ENCODE results near the gene HOXC9. TPM values are rescaled to one million over a fixed set of nuclear protein-coding genes. Genes with fewer than 3 reads are reported as not detected.

The HOXC9 gene
- polyA plus RNA-seq, 1 of the 3 experiments (the other 2 are of a cell fraction), result 1.9 TPM

DNA sequence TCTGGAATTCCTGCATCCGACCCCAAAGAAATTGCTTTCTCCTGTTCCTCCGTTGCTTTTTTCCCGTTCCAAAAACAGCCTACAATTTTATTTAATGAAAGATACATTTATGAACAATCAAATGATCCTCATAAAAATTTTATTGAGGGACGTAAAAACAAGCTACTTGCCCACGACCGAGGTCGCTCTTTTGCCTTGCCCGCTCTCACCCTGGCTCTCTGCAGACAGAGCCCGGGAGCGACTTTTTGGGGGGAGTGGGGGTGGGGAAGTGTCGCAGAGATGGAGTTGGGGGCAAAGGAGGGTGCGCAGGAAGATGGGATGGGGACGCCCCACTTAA, 1.1 kb upstream of the HOXC9 start:
- H3K9ac ChIP-seq, result no peak overlapping the region
- no peaks in the 10 kb centered on the region for H3K36me3 ChIP-seq (replicated peaks in 1 of 2; ENCODE audit: control insufficient read depth in 1 of 2, insufficient read depth in 2 of 2, low read length in 1 of 2)
- POLR2A ChIA-PET, result interaction anchor here (0.5 to 1.8 kb wide), 2 partner anchors 15 to 209 kb away, joined by 3 to 5 read pairs; no protein-coding TSS in a partner anchor
- no peaks in the 10 kb centered on the region for H3K9me3 ChIP-seq
- H3K79me2 ChIP-seq (ENCODE audit: insufficient read depth), result no peaks in the 10 kb centered on the region
- H3K4me1 ChIP-seq (ENCODE audit: control insufficient read depth in 1 of 2, insufficient read depth in 2 of 2, low read depth in 1 of 2, low read length in 1 of 2), result peaks cover 0 to 16% of the 10 kb centered on the region in 2 experiments; a peak in 2 of 4 replicates
- H3F3A ChIP-seq (replicated peaks; ENCODE audit: insufficient read depth), result no peaks in the 10 kb centered on the region
- no peaks in the 10 kb centered on the region for H3K9me2 ChIP-seq
- peak overlapping the region; percentile 99; the same call in 1 of the 2 replicates for H3K4me2 ChIP-seq
- H4K20me1 ChIP-seq (ENCODE audit: insufficient read depth), result no peaks in the 10 kb centered on the region
- no peak overlapping the region; the same call in 1 of the 2 replicates for H2AFZ ChIP-seq (ENCODE audit: low read depth)
- no peak for DNase-seq
- WGBS (ENCODE audit: low lambda C conversion rate), result 43% methylated on average over 13 of the region's 13 CpGs
- CTCF ChIA-PET, result interaction anchor here (0.8 to 24.5 kb wide), 12 partner anchors 8 to 370 kb away, joined by 3 to 568 read pairs (median 7); partner anchors contain the start of genes HOXC10, HOXC5, HOXC8 and SMUG1
- no peak overlapping the region for H3K27ac ChIP-seq (ENCODE audit: low read depth in 2 of 2, low read length in 1 of 2)
- H3K4me3 ChIP-seq (ENCODE audit: low read depth in 2 of 2, low read length in 1 of 2), result peak overlapping the region in 1 of 2 experiments; percentile 80; a peak in 2 of 4 replicates
- TF ChIP-seq GABPA (IDR thresholded peaks at IDR 0.05; ENCODE audit: low read depth), result no peak
- no peak for TF ChIP-seq USF1 (IDR thresholded peaks at IDR 0.05; ENCODE audit: borderline replicate concordance, low read depth)
- TF ChIP-seq YY1 (IDR thresholded peaks at IDR 0.05; ENCODE audit: low read depth), result no peak
- TF ChIP-seq TCF12 (IDR thresholded peaks at IDR 0.05), result no peak
- TF ChIP-seq EP300 (IDR thresholded peaks at IDR 0.05; ENCODE audit: borderline replicate concordance in 1 of 2, low read depth in 1 of 2, low read length in 1 of 2), result no peak
- TF ChIP-seq EZH2phosphoT487 (IDR thresholded peaks at IDR 0.05; ENCODE audit: borderline replicate concordance, low read depth), result no peak
- TF ChIP-seq MEF2A (IDR thresholded peaks at IDR 0.05; ENCODE audit: borderline replicate concordance, low read depth), result no peak
- no peak for TF ChIP-seq GATA2 (CRISPR knock-in tag; IDR thresholded peaks at IDR 0.05)
- no peak for TF ChIP-seq POLR2AphosphoS5 (IDR thresholded peaks at IDR 0.05; ENCODE audit: low read depth, low read length)
- no peak for TF ChIP-seq RAD21 (IDR thresholded peaks at IDR 0.05; ENCODE audit: low read length)
- TF ChIP-seq TAF1 (IDR thresholded peaks at IDR 0.05; ENCODE audit: borderline replicate concordance, low read depth, low read length), result no peak
- no peak for TF ChIP-seq RFX5 (IDR thresholded peaks at IDR 0.05; ENCODE audit: low read length)
- TF ChIP-seq NRF1 (IDR thresholded peaks at IDR 0.05; ENCODE audit: low read depth, low read length), result no peak
- no peak for TF ChIP-seq SIN3A (IDR thresholded peaks at IDR 0.05; ENCODE audit: borderline replicate concordance, low read depth, low read length)
- no peak for TF ChIP-seq CHD2 (IDR thresholded peaks at IDR 0.05; ENCODE audit: low read length, partially characterized antibody)
- no peak for TF ChIP-seq MXI1 (IDR thresholded peaks at IDR 0.05; ENCODE audit: low read depth, low read length)
- no peak for TF ChIP-seq ZBTB33 (IDR thresholded peaks at IDR 0.05; ENCODE audit: borderline replicate concordance, low read depth)
- no peak for TF ChIP-seq ELF1 (IDR thresholded peaks at IDR 0.05)
- H3K27me3 ChIP-seq (ENCODE audit: insufficient read depth), result peaks cover 36% of the 10 kb centered on the region

Measured in SK-N-SH (cell line).